Body of pancreas (tissue), 4 donors: Measurements from ENCODE around the gene SMAD2.

ENCODE experiments used
- CTCF ChIP-seq, 7 experiments: fragments of 450-650 bp in 4 of 7; fragments of 200-600 bp in 3 of 7; sonication (generic) in 3 of 7; IDR thresholded peaks; one replicate each; pipeline ENCODE4 v1.5.1; 2016 to 2019; ENCODE audit warnings: antibody characterized with exemption in 7 of 7
- POLR2A ChIP-seq, 3 donors: fragments of 450-650 bp; IDR thresholded peaks; one replicate each; pipeline ENCODE4 v1.6.1; 2016; ENCODE audit warnings: antibody characterized with exemption in 3 of 3, mild to moderate bottlenecking in 2 of 3

DNA sequence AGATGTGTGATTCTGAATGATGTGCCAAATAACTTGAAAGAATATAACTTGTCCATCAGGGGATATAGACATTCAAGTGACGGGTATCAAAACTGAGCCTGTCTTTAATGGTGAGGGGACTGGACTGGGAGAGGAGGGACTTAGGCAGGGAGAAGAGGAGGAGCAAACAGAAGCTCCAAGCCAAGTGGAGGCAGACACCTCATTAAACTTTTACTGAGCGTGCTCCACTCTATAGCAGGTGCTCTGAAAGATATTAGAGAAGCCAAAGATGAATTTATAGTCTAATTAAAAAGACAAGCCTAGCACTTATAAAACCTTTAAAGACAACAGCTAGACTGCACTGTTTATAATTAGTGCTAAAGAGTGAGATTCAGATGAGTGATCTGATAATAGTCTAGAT is 47.7 kb upstream of the SMAD2 start:
- TF ChIP-seq POLR2A (IDR thresholded peaks at IDR 0.05) (no peak), CTCF (IDR thresholded peaks at IDR 0.05) (no peak)
